GM18505 (cell line): ENCODE results near the gene SLC16A1.

Experiments used
- ATAC-seq: cut with Tn5 transposase; IDR thresholded peaks from one replicate; pipeline ENCODE4 v1.9.1; 2021; ENCODE audit not compliant: unreplicated experiment
- POLR2A ChIP-seq: IDR thresholded peaks from 4 replicates; pipeline ENCODE4 v1.6.1; 2011; ENCODE audit warnings: borderline replicate concordance; ENCODE audit not compliant: insufficient read depth, insufficient read length; ENCODE audit errors: extremely low read depth

The SLC16A1 gene

GRCh38 chr1:112927462-112927990 is 28.5 kb downstream of the SLC16A1 start:
- TF ChIP-seq POLR2A, result no peak
- ATAC-seq, result no peak

- ATAC-seq, result no peak
- TF ChIP-seq POLR2A, result no peak
These were observed 29.1 kb downstream of the SLC16A1 start for GRCh38 chr1:112926858-112927257.

- TF ChIP-seq POLR2A, result no peak
- no peak for ATAC-seq
These were observed 31.0 kb downstream of the SLC16A1 start for GRCh38 chr1:112925015-112925414.

- ATAC-seq, result no peak
- TF ChIP-seq POLR2A, result no peak
These were observed 32.0 kb downstream of the SLC16A1 start for GRCh38 chr1:112923959-112924349.

- no peak for ATAC-seq
- no peak for TF ChIP-seq POLR2A
These were observed 32.6 kb downstream of the SLC16A1 start for GRCh38 chr1:112923234-112923958.

GRCh38 chr1:112911506-112912220 is 44.3 kb downstream of the SLC16A1 start:
- TF ChIP-seq POLR2A, result no peak
- no peak for ATAC-seq

GRCh38 chr1:112909847-112910246 is 46.1 kb downstream of the SLC16A1 start:
- no peak for ATAC-seq
- no peak for TF ChIP-seq POLR2A

- ATAC-seq, result no peak
- no peak for TF ChIP-seq POLR2A
These were observed 49.8 kb downstream of the SLC16A1 start for GRCh38 chr1:112906150-112906698.

- TF ChIP-seq POLR2A, result no peak
- no peak for ATAC-seq
These were observed 50.4 kb downstream of the SLC16A1 start for GRCh38 chr1:112905395-112906149.

- TF ChIP-seq POLR2A, result no peak
- no peak for ATAC-seq
These were observed 51.1 kb downstream of the SLC16A1 start for GRCh38 chr1:112904831-112905261.

- no peak for ATAC-seq
These were observed 51.7 kb downstream of the SLC16A1 start for GRCh38 chr1:112904071-112904830.

GRCh38 chr1:112902221-112902620 is 53.8 kb downstream of the SLC16A1 start:
- no peak for ATAC-seq
- TF ChIP-seq POLR2A, result no peak

More at GRCh38 chr1:112904071-112904830, 51.7 kb downstream of the SLC16A1 start:
- TF ChIP-seq POLR2A, result no peak
